AG04449 (cell line): ENCODE results near the gene ITGB3.

Experiments
- CTCF ChIA-PET: fragments of 350-600 bp; formaldehyde crosslinking; extraction: SDS; loops from one replicate; lab custom pipeline; 2021; ENCODE audit warnings: antibody characterized with exemption; lab: Yijun Ruan, JAX
- POLR2A ChIA-PET: fragments of 400-600, 350-600 bp; formaldehyde crosslinking; extraction: SDS; loops from one replicate; lab custom pipeline; 2020; ENCODE audit warnings: antibody characterized with exemption, inconsistent platforms; lab: Yijun Ruan, JAX
- DNase-seq: peaks from one replicate; pipeline ENCODE4 v3.0.0-alpha.2; 2010; ENCODE audit warnings: low read depth, low spot score
- H3K4me3 ChIP-seq: 2 replicates; pipeline ENCODE4 v1.5.1; 2011; ENCODE audit warnings: low read depth, mild to moderate bottlenecking, control low read depth, low read length
- CTCF ChIP-seq: IDR thresholded peaks from one replicate; pipeline ENCODE4 v1.5.1; 2011; ENCODE audit warnings: mild to moderate bottlenecking, moderate library complexity, low read length, control low read depth, inconsistent platforms; ENCODE audit not compliant: insufficient read depth; ENCODE audit errors: missing control alignments

Gene ITGB3

GRCh38 chr17:47253541-47254402 is at the start of gene ITGB3:
ITGB3 (plus strand) TSS chr17:47253827; CDS start chr17:47253862, 35 bp downstream.
- CTCF ChIA-PET: interaction anchor here (1.0 to 3.0 kb wide), 2 partner anchors 11 kb away, joined by 6 to 23 read pairs; no protein-coding TSS in a partner anchor
- peak; percentile 62 for TF ChIP-seq CTCF
- POLR2A ChIA-PET: interaction anchor here (1.2 kb wide), 1 partner anchor 14 kb away, joined by 4 read pairs; no protein-coding TSS in a partner anchor
- DNase-seq: no peak
- peak within 1 kb of the TSS; percentile 73 for H3K4me3 ChIP-seq

GRCh38 chr17:47203984-47204721 is 49.5 kb upstream of the ITGB3 start:
- TF ChIP-seq CTCF: no peak
- ChIA-PET CTCF (interaction anchor here (1.0 to 1.5 kb wide), 3 partner anchors 19 to 26 kb away, joined by 3 read pairs; no protein-coding TSS in a partner anchor), POLR2A (interaction anchor here (1.0 kb wide), 1 partner anchor 15 kb away, joined by 4 read pairs; the partner anchor contains the start of gene CDC27)
- DNase-seq: no peak
- H3K4me3 ChIP-seq: no peak overlapping the region

GRCh38 chr17:47204722-47205418 is 48.8 kb upstream of the ITGB3 start:
- ChIA-PET POLR2A (interaction anchor here (1.0 kb wide), 1 partner anchor 16 kb away, joined by 4 read pairs; the partner anchor contains the start of gene CDC27), CTCF (interaction anchor here (0.6 to 1.5 kb wide), 2 partner anchors 25 to 143 kb away, joined by 3 read pairs; no protein-coding TSS in a partner anchor)
- DNase-seq: no peak
- H3K4me3 ChIP-seq: no peak overlapping the region
- TF ChIP-seq CTCF: no peak

- ChIA-PET CTCF (interaction anchor here (0.6 to 3.9 kb wide), 4 partner anchors 25 to 143 kb away, joined by 3 to 16 read pairs (median 3); no protein-coding TSS in a partner anchor), POLR2A (no interaction called here)
- DNase-seq: peak; percentile 63
- no peak for TF ChIP-seq CTCF
- H3K4me3 ChIP-seq: no peak overlapping the region; the same call in 1 of the 2 replicates
Measured at GRCh38 chr17:47205419-47205963, 48.1 kb upstream of the ITGB3 start.

- TF ChIP-seq CTCF: no peak
- CTCF ChIA-PET: interaction anchor here (1.2 to 3.9 kb wide), 5 partner anchors 12 to 108 kb away, joined by 3 to 18 read pairs (median 10); no protein-coding TSS in a partner anchor
- no peak overlapping the region for H3K4me3 ChIP-seq
- DNase-seq: no peak
- POLR2A ChIA-PET: no interaction called here
Measured at GRCh38 chr17:47207143-47208067, 46.2 kb upstream of the ITGB3 start.
